GM12878 (cell line): Measurements from ENCODE around the gene PTPRS. TPM values are rescaled to one million over a fixed set of nuclear protein-coding genes. Genes with fewer than 3 reads are reported as not detected.

Source experiments
- ATAC-seq: fragments of 200-7000 bp; cut with Tn5 transposase; 3 replicates; pipeline ENCODE4 v1.9.1; 2020; ENCODE audit warnings: mild to moderate bottlenecking, moderate library complexity
- BruUV-seq: library from RNA; stranded (reverse); fragments of 400-500 nt; replicated peaks from 2 replicates; lab custom pipeline; 2021; lab: Mats Ljungman, UMichigan
- CTCF ChIA-PET: fragments of 300-600 bp; sonication (Branson Sonifier 250); formaldehyde crosslinking; extraction: SDS; loops from one replicate; lab custom pipeline; 2021; ENCODE audit warnings: inconsistent platforms; lab: Yijun Ruan, JAX
- POLR2A ChIA-PET: fragments of 350-600 bp; formaldehyde crosslinking; extraction: SDS; loops from one replicate; lab custom pipeline; 2021; ENCODE audit warnings: inconsistent platforms; lab: Charles Lee
- RAD21 ChIA-PET: fragments of 300-600 bp; sonication (Branson Sonifier 250); formaldehyde crosslinking; loops from one replicate; lab custom pipeline; 2023; ENCODE audit warnings: antibody characterized with exemption; ENCODE audit not compliant: unreplicated experiment; lab: Charles Lee
- SMC1A ChIA-PET: fragments of 300-600 bp; sonication (Branson Sonifier 250); formaldehyde crosslinking; loops from one replicate; lab custom pipeline; 2023; ENCODE audit not compliant: unreplicated experiment, uncharacterized antibody; lab: Charles Lee
- DNase-seq: peaks from one replicate; pipeline ENCODE4 v3.0.0-alpha.2; 2011; ENCODE audit warnings: low read depth, low spot score
- FAIRE-seq: peaks from 3 replicates; lab custom pipeline; 2011; peaks lifted over from hg19 to GRCh38; lab: Jason Lieb, UNC
- H2AFZ ChIP-seq: 2 replicates; pipeline ENCODE4 v1.6.0; 2011; ENCODE audit warnings: low read depth, low read length, control low read depth; ENCODE audit not compliant: control insufficient read depth
- H3K27ac ChIP-seq: 2 replicates; pipeline ENCODE4 v1.5.1; 2011; ENCODE audit warnings: control low read depth; ENCODE audit not compliant: control insufficient read depth, insufficient read depth
- H3K27me3 ChIP-seq, 2 experiments: replicated peaks in 1 of 2; 2 replicates each; pipeline versions ENCODE4 v1.6.0 to v1.6.1; 2011; ENCODE audit warnings: low read length in 1 of 2; ENCODE audit not compliant: control insufficient read depth in 2 of 2, insufficient read depth in 2 of 2
- H3K36me3 ChIP-seq, 2 experiments: 2 replicates each; pipeline ENCODE4 v1.5.1; 2011; ENCODE audit warnings: low read length in 1 of 2; ENCODE audit not compliant: control insufficient read depth in 2 of 2, insufficient read depth in 2 of 2
- H3K4me1 ChIP-seq: 2 replicates; pipeline ENCODE4 v1.6.1; 2011; ENCODE audit warnings: mild to moderate bottlenecking, low read length, moderate library complexity, mixed read lengths; ENCODE audit not compliant: control insufficient read depth, insufficient read depth
- H3K4me2 ChIP-seq: 2 replicates; pipeline ENCODE4 v1.6.0; 2011; ENCODE audit warnings: control low read depth; ENCODE audit not compliant: control insufficient read depth, insufficient read depth
- H3K4me3 ChIP-seq: fragments of 200-600 bp; sonication (generic); 2 replicates; pipeline ENCODE4 v1.5.1; 2016
- H3K79me2 ChIP-seq: 2 replicates; pipeline ENCODE4 v1.6.0; 2011; ENCODE audit warnings: low read length; ENCODE audit not compliant: control insufficient read depth, insufficient read depth
- H3K9ac ChIP-seq: 2 replicates; pipeline ENCODE4 v1.8.0; 2011; ENCODE audit warnings: low read length, control low read depth, mixed read lengths; ENCODE audit not compliant: control insufficient read depth, insufficient read depth
- H3K9me3 ChIP-seq: replicated peaks from 3 replicates; pipeline ENCODE4 v1.5.1; 2011; ENCODE audit warnings: mild to moderate bottlenecking, low read length; ENCODE audit not compliant: control insufficient read depth, insufficient read depth
- H4K20me1 ChIP-seq: 2 replicates; pipeline ENCODE4 v1.6.0; 2011; ENCODE audit not compliant: control insufficient read depth, insufficient read depth
- DPF2 ChIP-seq: fragments of 450-650 bp; IDR thresholded peaks from 2 replicates; pipeline ENCODE4 v1.6.1; 2017; ENCODE audit warnings: mild to moderate bottlenecking
- FOS ChIP-seq: IDR thresholded peaks from 3 replicates; pipeline ENCODE4 v1.6.1; 2011; ENCODE audit warnings: borderline replicate concordance; ENCODE audit not compliant: insufficient read length; ENCODE audit errors: extremely low read depth
- IKZF2 ChIP-seq, 2 experiments: fragments of 450-650 bp; IDR thresholded peaks; 2 replicates each; pipeline ENCODE4 v1.6.1; 2017; ENCODE audit warnings: mild to moderate bottlenecking in 2 of 2, moderate library complexity in 2 of 2
- MEF2A ChIP-seq: IDR thresholded peaks from 2 replicates; pipeline ENCODE4 v1.6.1; 2011; ENCODE audit warnings: low read depth, mild to moderate bottlenecking, low read length, moderate library complexity; ENCODE audit not compliant: insufficient read depth
- MYC ChIP-seq: IDR thresholded peaks from 2 replicates; pipeline ENCODE4 v1.6.1; 2011; ENCODE audit warnings: mild to moderate bottlenecking, low read length, moderate library complexity, inconsistent platforms; ENCODE audit not compliant: insufficient read depth, insufficient replicate concordance, insufficient read length, severe bottlenecking
- RELA ChIP-seq: fragments of 450-650 bp; IDR thresholded peaks from 2 replicates; pipeline ENCODE4 v1.8.0; 2014; ENCODE audit warnings: borderline replicate concordance; ENCODE audit not compliant: partially characterized antibody
- WGBS: methylation state at CpG from one replicate; pipeline ENCODE4 v1.1.6; 2016; ENCODE audit warnings: low lambda C conversion rate; ENCODE audit not compliant: insufficient replicate concordance, insufficient coverage; ENCODE audit errors: missing lambda C conversion rate; 5-methylcytosine and 5-hydroxymethylcytosine counted together
- in situ Hi-C: fragments of 300-500 bp; cut with MboI; formaldehyde crosslinking; loops from 9 replicates; pipeline ENCODE4 v1.14.3; 2018; ENCODE audit warnings: mixed read lengths
- intact Hi-C: fragments of 100-400 bp; cut with micrococcal nuclease; formaldehyde crosslinking; loops from one replicate; pipeline ENCODE4 v1.14.2; 2022; ENCODE audit not compliant: unreplicated experiment
- polyA plus RNA-seq, 11 experiments: library from polyadenylated mRNA; depleted of rRNA in 4 of 11; unstranded in 6 of 11; stranded (reverse) in 5 of 11; fragments of >200 nt; fragmentation: Nextera tagmentation in 4 of 11; fragmentation: Illumina TruSeq in 1 of 11; extraction: Ambion mirVana in 4 of 11; extraction: Trizol in 1 of 11; gene quantifications; 1 replicate in 1 of 11; 2 replicates in 10 of 11; pipeline versions ENCODE4 v1.2.1 to v1.2.3, GENCODE V29; 2011 to 2016; ENCODE audit warnings: inconsistent platforms in 2 of 11, missing spikeins in 2 of 11, low read depth in 1 of 11
- total RNA-seq, 4 experiments: library from RNA; depleted of rRNA in 3 of 4; stranded (reverse); fragments of >200 nt in 3 of 4; fragmentation: Illumina TruSeq in 1 of 4; extraction: Trizol in 1 of 4; gene quantifications; 2 replicates each; pipeline versions ENCODE4 v1.2.1 to v1.2.3, GENCODE V29; 2013 to 2021

Gene PTPRS
- total and polyA plus RNA-seq, 10 of the 15 experiments (the other 5 are each of a cell fraction or from before 2014, with no cell fraction given) = 0.09 to 32.1 (median 0.71) TPM

- Histone ChIP-seq H3K27me3 (peaks cover 0 to 4% of the 10 kb centered on the region in 2 experiments; a peak in 2 of 4 replicates), H3K27ac (no peak overlapping the region), H3K4me2 (no peak overlapping the region), H2AFZ (no peak overlapping the region), H3K79me2 (no peaks in the 10 kb centered on the region), H3K36me3 (no peaks in the 10 kb centered on the region), H3K4me3 (no peak overlapping the region), H3K9me3 (no peaks in the 10 kb centered on the region; the same call in 2 of the 3 replicates), H3K4me1 (peaks cover 4% of the 10 kb centered on the region; the same call in 1 of the 2 replicates), H4K20me1 (peaks cover 2% of the 10 kb centered on the region; the same call in 1 of the 2 replicates), H3K9ac (no peak overlapping the region)
- 28% methylated on average over 22 of the region's 22 CpGs for WGBS
- DNase-seq (no peak), ATAC-seq (no peak), FAIRE-seq (no peak)
- CTCF ChIA-PET = no interaction called here
- intact Hi-C loops (no loop called here), in situ Hi-C loops (no loop called here)
- BruUV-seq = no TSS peak
- SMC1A ChIA-PET = interaction anchor here (1.6 kb wide), 1 partner anchor 27 kb away, joined by 4 read pairs; no protein-coding TSS in a partner anchor
- TF ChIP-seq IKZF2 (IDR thresholded peaks at IDR 0.05) (no peak), FOS (no peak), DPF2 (0 out of 2 replicates have a peak, but pooled peaks have one; percentile 46), MYC (no peak), MEF2A (no peak), RELA (no peak)
- POLR2A ChIA-PET = no interaction called here
- RAD21 ChIA-PET = no interaction called here
Measured at GRCh38 chr19:5294403-5295160, 46.0 kb downstream of the PTPRS start.
